SK-N-SH (cell line): ENCODE results near the gene FLT4. TPM values are rescaled to one million over a fixed set of nuclear protein-coding genes. Genes with fewer than 3 reads are reported as not detected.

Experiments used
- CTCF ChIA-PET: fragments of 300-600, 350-600 bp; formaldehyde crosslinking; extraction: SDS; loops from one replicate; lab custom pipeline; 2021; lab: Yijun Ruan, JAX
- POLR2A ChIA-PET: fragments of 350-600 bp; sonication (Branson Sonifier 250); formaldehyde crosslinking; extraction: SDS; loops from one replicate; lab custom pipeline; 2020; ENCODE audit warnings: antibody characterized with exemption, inconsistent platforms; lab: Yijun Ruan, JAX
- DNase-seq: peaks from one replicate; pipeline ENCODE4 v3.0.0; 2012
- H2AFZ ChIP-seq: fragments of 200-600 bp; sonication (generic); 2 replicates; pipeline ENCODE4 v1.8.1; 2016; ENCODE audit warnings: antibody characterized with exemption, mild to moderate bottlenecking, low read depth
- H3F3A ChIP-seq: fragments of 200-600 bp; sonication (generic); replicated peaks from 2 replicates; pipeline ENCODE3; 2016; ENCODE audit warnings: antibody characterized with exemption, mild to moderate bottlenecking; ENCODE audit not compliant: insufficient read depth
- H3K27ac ChIP-seq, 2 experiments: fragments of 200-500 bp in 1 of 2; fragments of 200-600 bp in 1 of 2; sonication (Bioruptor generic) in 1 of 2; sonication (generic), shearing (Covaris generic) in 1 of 2; 2 replicates each; pipeline versions ENCODE4 v1.5.1 to v1.6.1; 2014 to 2016; ENCODE audit warnings: low read depth in 2 of 2, inconsistent platforms in 1 of 2, low read length in 1 of 2, mild to moderate bottlenecking in 1 of 2, mixed read lengths in 1 of 2
- H3K27me3 ChIP-seq: fragments of 200-600 bp; sonication (generic), shearing (Covaris generic); 2 replicates; pipeline ENCODE4 v1.6.1; 2016; ENCODE audit warnings: mixed run types; ENCODE audit not compliant: insufficient read depth
- H3K36me3 ChIP-seq, 2 experiments: fragments of 200-500 bp in 1 of 2; fragments of 200-600 bp in 1 of 2; sonication (Bioruptor generic) in 1 of 2; sonication (generic) in 1 of 2; replicated peaks in 1 of 2; 2 replicates each; pipeline versions ENCODE3 to v1.5.1; 2014 to 2016; ENCODE audit warnings: low read length in 1 of 2, mild to moderate bottlenecking in 1 of 2; ENCODE audit not compliant: insufficient read depth in 2 of 2, control insufficient read depth in 1 of 2
- H3K4me1 ChIP-seq, 2 experiments: fragments of 200-500 bp in 1 of 2; fragments of 200-600 bp in 1 of 2; sonication (Bioruptor generic) in 1 of 2; sonication (generic), shearing (Covaris generic) in 1 of 2; 2 replicates each; pipeline versions ENCODE4 v1.5.1 to v1.6.1; 2014 to 2016; ENCODE audit warnings: low read depth in 1 of 2, low read length in 1 of 2, mixed run types in 1 of 2; ENCODE audit not compliant: insufficient read depth in 2 of 2, control insufficient read depth in 1 of 2
- H3K4me2 ChIP-seq: fragments of 200-600 bp; sonication (generic), shearing (Covaris generic); 2 replicates; pipeline ENCODE4 v1.6.1; 2017; ENCODE audit warnings: mixed run types
- H3K4me3 ChIP-seq, 2 experiments: fragments of 200-500 bp in 1 of 2; fragments of 200-600 bp in 1 of 2; sonication (Bioruptor generic) in 1 of 2; sonication (generic), shearing (Covaris generic) in 1 of 2; 2 replicates each; pipeline versions ENCODE4 v1.5.1 to v1.8.1; 2014 to 2016; ENCODE audit warnings: low read depth in 2 of 2, inconsistent platforms in 1 of 2, low read length in 1 of 2, mild to moderate bottlenecking in 1 of 2, mixed read lengths in 1 of 2, moderate library complexity in 1 of 2
- H3K79me2 ChIP-seq: fragments of 200-600 bp; sonication (generic); 2 replicates; pipeline ENCODE4 v1.8.1; 2017; ENCODE audit warnings: mild to moderate bottlenecking; ENCODE audit not compliant: insufficient read depth
- H3K9ac ChIP-seq: fragments of 200-600 bp; sonication (generic); 2 replicates; pipeline ENCODE4 v1.6.1; 2017; ENCODE audit warnings: mixed run types
- H3K9me2 ChIP-seq: fragments of 200-600 bp; sonication (generic); 2 replicates; pipeline ENCODE4 v1.6.1; 2017; ENCODE audit warnings: mixed run types
- H3K9me3 ChIP-seq: fragments of 200-600 bp; sonication (generic); 2 replicates; pipeline ENCODE4 v1.6.1; 2017; ENCODE audit warnings: mixed run types, mild to moderate bottlenecking, moderate library complexity
- H4K20me1 ChIP-seq: fragments of 200-600 bp; sonication (generic); 2 replicates; pipeline ENCODE4 v1.6.1; 2017; ENCODE audit warnings: mild to moderate bottlenecking, mixed run types; ENCODE audit not compliant: insufficient read depth
- CHD2 ChIP-seq: fragments of 150-350 bp; IDR thresholded peaks from 2 replicates; pipeline ENCODE4 v1.6.1; 2018; ENCODE audit warnings: low read length; ENCODE audit not compliant: partially characterized antibody
- CTCF ChIP-seq: fragments of 200-600 bp; sonication (generic); IDR thresholded peaks from 2 replicates; pipeline ENCODE4 v1.6.1; 2017; ENCODE audit warnings: antibody characterized with exemption, mild to moderate bottlenecking, moderate library complexity
- EP300 ChIP-seq, 2 experiments: IDR thresholded peaks; 2 replicates each; pipeline versions ENCODE4 v1.4.0 to v1.6.1; 2012; ENCODE audit warnings: borderline replicate concordance in 1 of 2, low read depth in 1 of 2, low read length in 1 of 2
- EZH2phosphoT487 ChIP-seq: fragments of 200-600 bp; sonication (generic); IDR thresholded peaks from 2 replicates; pipeline ENCODE4 v1.6.1; 2017; ENCODE audit warnings: low read depth, mixed run types, mild to moderate bottlenecking, antibody characterized with exemption, moderate library complexity, borderline replicate concordance
- FOXM1 ChIP-seq: IDR thresholded peaks from 2 replicates; pipeline ENCODE4 v1.4.0; 2012; ENCODE audit warnings: low read depth, mild to moderate bottlenecking
- GATA2 ChIP-seq: sonication (generic); formaldehyde crosslinking; IDR thresholded peaks from 2 replicates; pipeline ENCODE4 v1.5.0; 2020; ENCODE audit warnings: mild to moderate bottlenecking, missing genetic modification reagents
- JUND ChIP-seq: IDR thresholded peaks from 2 replicates; pipeline ENCODE4 v1.4.0; 2012
- MEF2A ChIP-seq: IDR thresholded peaks from 2 replicates; pipeline ENCODE4 v1.4.0; 2012; ENCODE audit warnings: low read depth, borderline replicate concordance
- NRF1 ChIP-seq: IDR thresholded peaks from 2 replicates; pipeline ENCODE4 v1.6.1; 2012; ENCODE audit warnings: low read depth, mild to moderate bottlenecking, low read length
- PBX3 ChIP-seq: IDR thresholded peaks from 2 replicates; pipeline ENCODE4; 2012
- POLR2AphosphoS5 ChIP-seq: IDR thresholded peaks from 2 replicates; pipeline ENCODE4 v1.6.1; 2012; ENCODE audit warnings: low read depth, low read length
- REST ChIP-seq: IDR thresholded peaks from 2 replicates; pipeline ENCODE4 v1.6.1; 2012; ENCODE audit warnings: mild to moderate bottlenecking, low read depth, low read length, moderate library complexity
- RFX5 ChIP-seq: IDR thresholded peaks from 2 replicates; pipeline ENCODE4 v1.6.1; 2012; ENCODE audit warnings: mild to moderate bottlenecking, improper control_type of control experiment, low read length
- RXRA ChIP-seq: IDR thresholded peaks from 2 replicates; pipeline ENCODE4 v1.4.0; 2012; ENCODE audit warnings: low read depth, mild to moderate bottlenecking, borderline replicate concordance
- SMC3 ChIP-seq: IDR thresholded peaks from 2 replicates; pipeline ENCODE4 v1.6.1; 2012; ENCODE audit warnings: low read depth, low read length, improper control_type of control experiment
- TCF12 ChIP-seq: IDR thresholded peaks from 2 replicates; pipeline ENCODE4 v1.4.0; 2012
- TEAD4 ChIP-seq: IDR thresholded peaks from 2 replicates; pipeline ENCODE4 v1.4.0; 2012; ENCODE audit warnings: mild to moderate bottlenecking, borderline replicate concordance; ENCODE audit not compliant: insufficient read depth
- USF2 ChIP-seq: fragments of 150-350 bp; IDR thresholded peaks from 2 replicates; pipeline ENCODE4 v1.6.1; 2017; ENCODE audit warnings: antibody characterized with exemption, low read length, low read depth, borderline replicate concordance
- WGBS: methylation state at CpG from one replicate; pipeline ENCODE4 v1.1.6; 2017; ENCODE audit warnings: low lambda C conversion rate; 5-methylcytosine and 5-hydroxymethylcytosine counted together
- polyA plus RNA-seq, 3 experiments: library from polyadenylated mRNA; depleted of rRNA; stranded (reverse); fragments of >200 nt; gene quantifications; 2 replicates each; pipeline ENCODE4 v1.2.3, GENCODE V29; 2012

The FLT4 gene
- polyA plus RNA-seq, 1 of the 3 experiments (the other 2 are of a cell fraction) = 0.05 TPM

GRCh38 chr5:180625791-180626660, 23.4 kb downstream of the FLT4 start (continued):
- TF ChIP-seq MEF2A = no peak
- no peak for TF ChIP-seq JUND
- TF ChIP-seq PBX3 = no peak
- TF ChIP-seq POLR2AphosphoS5 = no peak
- TF ChIP-seq TCF12 = no peak

- H3K9ac ChIP-seq = no peak overlapping the region
- no peak for TF ChIP-seq GATA2 (CRISPR knock-in tag)
- no peak for TF ChIP-seq USF2
- TF ChIP-seq TCF12 = no peak
- no peak for TF ChIP-seq SMC3
- no peak for TF ChIP-seq CHD2
- TF ChIP-seq EZH2phosphoT487 = no peak
- TF ChIP-seq EP300 (IDR thresholded peaks at IDR 0.05; ENCODE audit: borderline replicate concordance in 1 of 2, low read depth in 1 of 2, low read length in 1 of 2) = no peak
- no peak for TF ChIP-seq CTCF
- no peak for TF ChIP-seq RFX5
- TF ChIP-seq NRF1 = no peak
- no peak for TF ChIP-seq TEAD4
- no peak for TF ChIP-seq REST
- TF ChIP-seq FOXM1 = no peak
- no peak for TF ChIP-seq RXRA
- WGBS = 49% methylated on average over 7 of the region's 10 CpGs
- no peaks in the 10 kb centered on the region for H3F3A ChIP-seq
- no peaks in the 10 kb centered on the region for H3K9me2 ChIP-seq
- no peaks in the 10 kb centered on the region for H4K20me1 ChIP-seq
- ChIA-PET CTCF (interaction anchor here (0.6 to 1.6 kb wide), 4 partner anchors 14 to 244 kb away, joined by 3 to 6 read pairs (median 4); no protein-coding TSS in a partner anchor), POLR2A (no interaction called here)
- no peak overlapping the region for H3K4me3 ChIP-seq
- H3K4me1 ChIP-seq = no peaks in the 10 kb centered on the region
- no peak overlapping the region for H3K4me2 ChIP-seq
- no peaks in the 10 kb centered on the region for H3K9me3 ChIP-seq
- peaks cover 9% of the 10 kb centered on the region for H3K27me3 ChIP-seq
- H3K36me3 ChIP-seq = no peaks in the 10 kb centered on the region
- H3K79me2 ChIP-seq = no peaks in the 10 kb centered on the region
- no peak for DNase-seq
- H2AFZ ChIP-seq = no peak overlapping the region
- H3K27ac ChIP-seq = no peak overlapping the region
Observed at GRCh38 chr5:180625125-180625790, 24.1 kb downstream of the FLT4 start.
